Neuronal stem cell (in vitro differentiated cells): ENCODE results near the gene LMTK3.
A peak's percentile ranks its signal among the peaks of the same experiment; 100 is the strongest.

Experiments
- DNase-seq: peaks from one replicate; pipeline ENCODE4 v3.0.0-alpha.2; 2013; ENCODE audit warnings: low spot score
- H2AFZ ChIP-seq: one replicate; pipeline ENCODE4 v1.6.1; 2013; ENCODE audit warnings: mild to moderate bottlenecking, low read length, inconsistent platforms
- H2AK5ac ChIP-seq: 2 replicates; pipeline ENCODE4 v1.6.1; 2013; ENCODE audit warnings: low read depth, mild to moderate bottlenecking, inconsistent platforms, low read length, moderate library complexity, mixed read lengths
- H2BK120ac ChIP-seq: 2 replicates; pipeline ENCODE4 v1.6.1; 2013; ENCODE audit warnings: low read depth, mild to moderate bottlenecking, inconsistent platforms, low read length, moderate library complexity, mixed read lengths
- H2BK12ac ChIP-seq: one replicate; pipeline ENCODE4 v1.6.1; 2013; ENCODE audit warnings: low read length, inconsistent platforms
- H2BK15ac ChIP-seq: 2 replicates; pipeline ENCODE4 v1.6.1; 2013; ENCODE audit warnings: mild to moderate bottlenecking, low read length, inconsistent platforms, mixed read lengths
- H2BK5ac ChIP-seq: one replicate; pipeline ENCODE4 v1.6.1; 2013; ENCODE audit warnings: inconsistent platforms, mild to moderate bottlenecking, low read length, moderate library complexity
- H3K14ac ChIP-seq: one replicate; pipeline ENCODE4 v1.6.1; 2013; ENCODE audit warnings: low read length, inconsistent platforms
- H3K18ac ChIP-seq: 2 replicates; pipeline ENCODE4 v1.6.1; 2013; ENCODE audit warnings: low read length, inconsistent platforms
- H3K23ac ChIP-seq: 2 replicates; pipeline ENCODE4 v1.6.1; 2013; ENCODE audit warnings: low read depth, mild to moderate bottlenecking, mixed read lengths, low read length, inconsistent platforms; ENCODE audit not compliant: poor library complexity
- H3K27ac ChIP-seq: replicated peaks from 3 replicates; pipeline ENCODE4 v1.5.1; 2013; ENCODE audit warnings: low read length, inconsistent platforms
- H3K27me3 ChIP-seq, 3 experiments: 2 replicates each; pipeline ENCODE4 v1.6.1; 2013; ENCODE audit warnings: low read length in 3 of 3, mild to moderate bottlenecking in 2 of 3, inconsistent platforms in 1 of 3, low read depth in 1 of 3, mixed read lengths in 1 of 3, moderate library complexity in 1 of 3; ENCODE audit not compliant: control insufficient read depth in 3 of 3, insufficient read depth in 3 of 3
- H3K36me3 ChIP-seq, 2 donors: replicated peaks in 1 of 2; 2 replicates each; pipeline ENCODE4 v1.6.1; 2013; ENCODE audit warnings: low read length in 2 of 2; ENCODE audit not compliant: control insufficient read depth in 2 of 2, insufficient read depth in 2 of 2
- H3K4ac ChIP-seq: 2 replicates; pipeline ENCODE4 v1.6.1; 2013; ENCODE audit warnings: inconsistent platforms, mild to moderate bottlenecking, low read length, moderate library complexity
- H3K4me1 ChIP-seq, 2 donors: 1 replicate in 1 of 2; 2 replicates in 1 of 2; pipeline ENCODE4 v1.6.1; 2013; ENCODE audit warnings: low read length in 2 of 2, low read depth in 1 of 2; ENCODE audit not compliant: control insufficient read depth in 2 of 2, insufficient read depth in 1 of 2
- H3K4me2 ChIP-seq: one replicate; pipeline ENCODE4 v1.6.1; 2013; ENCODE audit warnings: mild to moderate bottlenecking, low read length, inconsistent platforms; ENCODE audit not compliant: insufficient read depth, poor library complexity, severe bottlenecking
- H3K4me3 ChIP-seq, 2 donors: 2 replicates each; pipeline ENCODE4 v1.5.1; 2013; ENCODE audit warnings: low read length in 2 of 2, mild to moderate bottlenecking in 2 of 2, inconsistent platforms in 1 of 2, moderate library complexity in 1 of 2
- H3K79me1 ChIP-seq: one replicate; pipeline ENCODE4 v1.6.1; 2013; ENCODE audit warnings: low read depth, mild to moderate bottlenecking, inconsistent platforms, low read length, moderate library complexity
- H3K9ac ChIP-seq: one replicate; pipeline ENCODE4 v1.6.1; 2013; ENCODE audit warnings: mild to moderate bottlenecking, low read depth, low read length, inconsistent platforms; ENCODE audit not compliant: poor library complexity
- H3K9me3 ChIP-seq, 2 donors: replicated peaks in 1 of 2; 2 replicates each; pipeline versions ENCODE3 to v1.6.1; 2013; ENCODE audit warnings: low read length in 2 of 2, mild to moderate bottlenecking in 2 of 2, inconsistent platforms in 1 of 2, low read depth in 1 of 2, mixed read lengths in 1 of 2, moderate library complexity in 1 of 2; ENCODE audit not compliant: control insufficient read depth in 2 of 2, insufficient read depth in 1 of 2
- H4K8ac ChIP-seq: one replicate; pipeline ENCODE4 v1.6.1; 2013; ENCODE audit warnings: low read depth, mild to moderate bottlenecking, inconsistent platforms, low read length, moderate library complexity
- H4K91ac ChIP-seq: one replicate; pipeline ENCODE4 v1.6.1; 2013; ENCODE audit warnings: low read length, low read depth, mild to moderate bottlenecking, inconsistent platforms; ENCODE audit not compliant: poor library complexity
- WGBS, 2 donors: extraction: QIAGEN DNeasy Blood & Tissue Kit; methylation state at CpG; one replicate each; pipeline ENCODE4 v1.1.7; 2013; ENCODE audit warnings: missing lambda C conversion rate in 2 of 2, mixed read lengths in 1 of 2; ENCODE audit not compliant: insufficient read length in 2 of 2, insufficient replicate concordance in 1 of 2; ENCODE audit errors: extremely low coverage in 2 of 2; 5-methylcytosine and 5-hydroxymethylcytosine counted together

The LMTK3 gene

DNA sequence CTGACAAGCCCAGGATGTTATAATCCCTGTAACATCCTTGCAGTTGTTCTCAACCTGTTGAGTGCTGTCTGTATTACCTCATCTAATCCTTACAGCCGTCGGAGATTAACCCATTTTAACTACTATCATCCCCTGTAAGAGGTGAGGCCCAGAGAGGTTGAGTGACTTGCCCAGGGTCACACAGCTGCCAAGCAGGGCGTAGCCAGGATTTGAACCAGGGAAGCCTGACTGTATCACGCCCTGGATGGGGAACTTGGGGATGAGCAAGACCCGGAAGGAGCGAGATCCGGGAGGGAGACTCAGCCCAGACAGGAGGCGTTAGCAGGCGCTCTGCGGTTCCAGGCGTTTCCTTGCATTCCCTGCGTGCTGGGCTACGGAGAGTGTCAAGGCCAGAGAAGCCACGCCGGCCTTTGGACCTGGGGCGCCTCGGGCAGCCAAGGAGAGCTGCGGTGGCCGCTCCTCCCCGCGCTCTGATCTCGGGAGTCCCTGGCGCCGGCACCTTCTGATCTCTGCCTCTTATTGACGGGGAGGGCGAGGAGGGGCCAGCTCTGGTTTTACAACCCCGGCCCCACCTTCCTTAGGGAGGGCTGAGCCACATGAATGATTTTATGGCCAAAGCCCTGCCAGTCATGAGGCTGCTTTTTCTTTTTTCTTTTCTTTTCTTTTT lies 46.5 kb upstream of the LMTK3 start:
- Histone ChIP-seq H2BK15ac (no peak overlapping the region), H2BK5ac (no peak overlapping the region), H3K9ac (no peak overlapping the region), H3K9me3 (peaks cover 0 to 2% of the 10 kb centered on the region in 2 donors), H2AFZ (peak overlapping the region; percentile 47), H3K27me3 (peaks cover 0 to 13% (median 0%) of the 10 kb centered on the region in 3 experiments), H3K4me3 (no peak overlapping the region), H4K8ac (no peak overlapping the region), H3K4me2 (no peak overlapping the region), H3K18ac (peak overlapping the region; percentile 58), H3K4me1 (peaks cover 7 to 10% of the 10 kb centered on the region in 2 donors), H3K14ac (no peak overlapping the region), H3K27ac (no peak overlapping the region), H3K4ac (no peak overlapping the region), H3K79me1 (no peaks in the 10 kb centered on the region), H2BK120ac (no peak overlapping the region), H3K23ac (no peak overlapping the region), H2AK5ac (no peak overlapping the region), H4K91ac (no peak overlapping the region), H3K36me3 (no peaks in the 10 kb centered on the region), H2BK12ac (no peak overlapping the region)
- no CpG with 5 or more reads among the region's 27 CpGs for WGBS, 2 donors
- no peak for DNase-seq

DNA sequence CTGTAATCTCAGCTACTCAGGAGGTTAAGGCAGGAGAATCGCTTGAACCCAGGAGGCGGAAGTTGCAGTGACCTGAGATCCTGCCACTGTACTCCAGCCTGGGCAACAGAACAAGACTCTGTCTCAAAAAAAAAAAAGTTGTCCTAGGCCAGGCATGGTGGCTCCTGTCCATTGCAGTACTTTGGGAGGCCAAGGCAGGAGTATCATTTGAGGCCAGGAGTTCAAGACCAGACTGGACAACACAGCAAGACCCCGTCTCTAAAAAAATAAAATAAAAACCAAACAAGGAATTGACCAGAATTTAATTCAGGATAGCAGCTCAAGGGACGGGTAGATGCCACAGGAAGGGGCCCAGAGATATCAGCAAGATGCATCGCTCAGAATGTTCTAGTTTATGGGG lies 45.2 kb upstream of the LMTK3 start:
- H3K27ac ChIP-seq: no peak overlapping the region
- H2AK5ac ChIP-seq: no peak overlapping the region
- H3K4ac ChIP-seq: no peak overlapping the region
- H3K79me1 ChIP-seq: no peaks in the 10 kb centered on the region
- no peak overlapping the region for H2AFZ ChIP-seq
- H4K8ac ChIP-seq: no peak overlapping the region
- no peak for DNase-seq
- H3K36me3 ChIP-seq: no peaks in the 10 kb centered on the region
- H2BK5ac ChIP-seq: no peak overlapping the region
- WGBS, 2 donors: no CpG with 5 or more reads among the region's 5 CpGs
- no peak overlapping the region for H2BK12ac ChIP-seq
- no peak overlapping the region for H3K9ac ChIP-seq
- H3K14ac ChIP-seq: no peak overlapping the region
- H3K4me3 ChIP-seq: no peak overlapping the region
- H3K4me2 ChIP-seq: no peak overlapping the region
- H3K9me3 ChIP-seq: peaks cover 0 to 2% of the 10 kb centered on the region in 2 donors
- H3K23ac ChIP-seq: no peak overlapping the region
- H3K27me3 ChIP-seq: peaks cover 0 to 21% (median 0%) of the 10 kb centered on the region in 3 experiments
- H2BK120ac ChIP-seq: no peak overlapping the region
- H3K18ac ChIP-seq: no peak overlapping the region
- no peak overlapping the region for H4K91ac ChIP-seq
- H2BK15ac ChIP-seq: no peak overlapping the region
- peaks cover 7 to 10% of the 10 kb centered on the region in 2 donors for H3K4me1 ChIP-seq

DNA sequence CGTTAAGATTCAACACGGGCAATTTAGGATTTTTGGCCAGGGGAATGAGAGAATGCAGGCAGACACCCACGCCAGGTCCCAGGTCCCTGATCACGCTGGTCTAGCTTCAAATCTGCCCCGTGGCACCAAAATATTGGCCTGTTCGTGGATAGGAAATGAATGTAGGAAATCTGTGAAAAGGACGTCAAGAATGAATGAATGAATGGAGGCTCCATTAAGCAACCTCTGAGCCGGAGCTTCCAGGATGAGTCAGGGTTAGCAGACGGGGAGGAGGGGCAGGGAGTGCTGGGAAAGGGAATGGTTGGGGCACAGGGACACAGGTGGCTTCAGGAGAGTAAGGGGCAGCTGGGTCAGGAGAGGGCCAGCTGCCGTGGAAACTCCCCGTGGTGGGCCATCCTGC lies 44.5 kb upstream of the LMTK3 start:
- Histone ChIP-seq H2AK5ac (no peak overlapping the region), H3K4me1 (peaks cover 7 to 10% of the 10 kb centered on the region in 2 donors), H4K8ac (no peak overlapping the region), H3K27me3 (peaks cover 0 to 21% (median 0%) of the 10 kb centered on the region in 3 experiments), H3K4ac (no peak overlapping the region), H3K9me3 (peaks cover 0 to 2% of the 10 kb centered on the region in 2 donors), H2AFZ (no peak overlapping the region), H3K27ac (peak overlapping the region; percentile 29), H3K18ac (peak overlapping the region; percentile 44), H3K36me3 (no peaks in the 10 kb centered on the region), H4K91ac (no peak overlapping the region), H3K4me2 (no peak overlapping the region), H2BK12ac (no peak overlapping the region), H2BK5ac (no peak overlapping the region), H2BK15ac (no peak overlapping the region), H3K23ac (no peak overlapping the region), H3K9ac (no peak overlapping the region), H3K14ac (no peak overlapping the region), H3K79me1 (no peaks in the 10 kb centered on the region), H2BK120ac (no peak overlapping the region), H3K4me3 (no peak overlapping the region)
- WGBS, 2 donors: no CpG with 5 or more reads among the region's 11 CpGs
- DNase-seq: no peak

DNA sequence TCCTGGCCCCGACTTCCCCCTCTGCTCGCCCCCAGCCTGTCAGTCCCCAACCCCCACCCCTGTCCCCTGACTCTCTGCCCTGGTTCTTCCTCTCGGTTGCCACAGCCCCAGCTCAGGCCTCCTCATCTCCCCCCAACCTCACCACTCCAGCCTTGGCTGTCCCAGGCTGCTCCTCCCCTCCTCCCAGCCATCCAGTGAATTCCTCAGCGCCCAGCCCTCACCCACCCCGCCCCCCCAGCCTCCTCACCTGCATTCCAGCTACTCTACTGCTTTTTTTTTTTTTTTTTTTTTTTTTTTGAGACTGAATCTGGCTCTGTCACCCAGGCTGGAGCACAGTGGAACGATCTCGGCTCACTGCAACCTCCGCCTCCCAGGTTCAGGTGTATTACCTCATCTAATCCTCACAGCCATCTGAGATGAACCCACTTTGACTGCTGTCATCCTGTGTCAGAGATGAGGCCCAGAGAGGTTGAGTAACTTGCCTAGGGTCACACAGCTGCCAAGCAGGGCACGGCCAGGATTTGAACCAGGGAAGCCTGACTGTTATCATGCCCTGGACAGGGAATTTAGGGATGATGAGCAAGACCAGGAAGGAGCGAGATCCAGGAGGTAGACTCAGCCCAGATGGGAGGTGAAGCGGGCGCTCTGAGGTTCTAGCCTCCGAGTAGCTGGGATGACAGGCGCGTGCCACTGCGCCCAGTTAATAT lies 42.9 kb upstream of the LMTK3 start:
- Histone ChIP-seq H4K91ac (no peak overlapping the region), H3K18ac (peak overlapping the region; percentile 53), H3K4ac (no peak overlapping the region), H3K4me1 (peaks cover 7 to 12% of the 10 kb centered on the region in 2 donors), H3K36me3 (no peaks in the 10 kb centered on the region), H2BK15ac (no peak overlapping the region), H2BK5ac (no peak overlapping the region), H3K9ac (peak overlapping the region; percentile 31), H2BK12ac (no peak overlapping the region), H2AFZ (peak overlapping the region; percentile 69), H4K8ac (no peak overlapping the region), H3K4me3 (no peak overlapping the region), H3K27ac (peak overlapping the region; percentile 63), H3K9me3 (peaks cover 0 to 2% of the 10 kb centered on the region in 2 donors), H3K27me3 (peaks cover 0 to 24% (median 0%) of the 10 kb centered on the region in 3 experiments), H3K23ac (no peak overlapping the region), H2AK5ac (peak overlapping the region; percentile 19), H2BK120ac (peak overlapping the region; percentile 4), H3K4me2 (no peak overlapping the region), H3K79me1 (no peaks in the 10 kb centered on the region), H3K14ac (no peak overlapping the region)
- no CpG with 5 or more reads among the region's 16 CpGs for WGBS, 2 donors
- DNase-seq: peak; percentile 42
